Activated CD4-positive, alpha-beta T cell treated with anti-CD3 and anti-CD28 coated beads, Interleukin-2, amount 50 U/mL, for 48 hours (primary cell): Measurements from ENCODE around the gene SH2D1A.
A peak's percentile ranks its signal among the peaks of the same experiment; 100 is the strongest.
"Not testable (repeated sequence)": the region's sequence is repeated elsewhere in the genome, so short reads cannot be mapped to it uniquely, and the experiment has no call there.

Source experiments
- DNase-seq, 2 experiments: peaks; one replicate each; pipeline ENCODE4 v3.0.0-alpha.2; 2020

Gene SH2D1A

GRCh38 chrX:124358800-124359383 lies 12.5 kb downstream of the SH2D1A start:
- DNase-seq, result no peak

- DNase-seq, result peak in 1 of 2 experiments; percentile 23
Observed at GRCh38 chrX:124362072-124362471, 15.7 kb downstream of the SH2D1A start.

- DNase-seq, result no peak
Observed at GRCh38 chrX:124362761-124363160, 16.4 kb downstream of the SH2D1A start.

GRCh38 chrX:124369722-124370121 lies 23.4 kb downstream of the SH2D1A start:
- DNase-seq, result no peak

GRCh38 chrX:124373348-124373747 lies 27.0 kb downstream of the SH2D1A start:
- DNase-seq, result no peak

GRCh38 chrX:124378643-124379042 lies 32.3 kb downstream of the SH2D1A start:
- no peak for DNase-seq

GRCh38 chrX:124383354-124383753 lies 37.0 kb downstream of the SH2D1A start:
- no peak for DNase-seq

GRCh38 chrX:124386401-124386800 lies 40.0 kb downstream of the SH2D1A start:
- no peak for DNase-seq

- peak; percentile 41 to 51 for DNase-seq
Observed at GRCh38 chrX:124388562-124388961, 42.2 kb downstream of the SH2D1A start.

GRCh38 chrX:124392794-124393193 lies 46.4 kb downstream of the SH2D1A start:
- no peak for DNase-seq

- no peak for DNase-seq
Observed at GRCh38 chrX:124393238-124393637, 46.9 kb downstream of the SH2D1A start.

GRCh38 chrX:124393659-124394058 lies 47.3 kb downstream of the SH2D1A start:
- DNase-seq, result no peak

GRCh38 chrX:124395145-124395880 lies 49.0 kb downstream of the SH2D1A start:
- DNase-seq, result no peak

- no peak for DNase-seq
Observed at GRCh38 chrX:124401696-124402095, 55.3 kb downstream of the SH2D1A start.

- no peak for DNase-seq
Observed at GRCh38 chrX:124405868-124406267, 59.5 kb downstream of the SH2D1A start.

- peak; percentile 52 to 65 for DNase-seq
Observed at GRCh38 chrX:124406294-124407014, 60.1 kb downstream of the SH2D1A start.

- DNase-seq, result no peak
Observed at GRCh38 chrX:124407226-124407625, 60.9 kb downstream of the SH2D1A start.

GRCh38 chrX:124408380-124408779 lies 62.0 kb downstream of the SH2D1A start:
- not testable (repeated sequence) for DNase-seq

- no peak for DNase-seq
Observed at GRCh38 chrX:124413244-124413643, 66.9 kb downstream of the SH2D1A start.

- DNase-seq, result no peak
Observed at GRCh38 chrX:124414281-124414680, 67.9 kb downstream of the SH2D1A start.

GRCh38 chrX:124415115-124415800 lies 68.9 kb downstream of the SH2D1A start:
- DNase-seq, result no peak

- no peak for DNase-seq
Observed at GRCh38 chrX:124421898-124422655, 75.7 kb downstream of the SH2D1A start.
